Measurements from ENCODE around the gene PCBP4.

PCBP4 gene

GRCh38 chr3:52002748-52003147, 35.5 kb upstream of the PCBP4 start:
- H3K79me2 ChIP-seq (ENCODE audit: insufficient read depth, low read length) = no peaks in the 10 kb centered on the region
- no peak for TF ChIP-seq EZH2phosphoT487 (conservative IDR thresholded peaks at IDR 0.05; ENCODE audit: low read length)
- TF ChIP-seq CTCF (IDR thresholded peaks at IDR 0.05; ENCODE audit: insufficient read depth, low read length, poor library complexity, severe bottlenecking) = no peak
- H3K4me2 ChIP-seq (ENCODE audit: low read depth, low read length, poor library complexity, severe bottlenecking) = no peak overlapping the region
- H3K9ac ChIP-seq (ENCODE audit: low read length) = no peak overlapping the region
- no peaks in the 10 kb centered on the region for H3K27me3 ChIP-seq (ENCODE audit: low read length)
- H3K9me2 ChIP-seq (replicated peaks; ENCODE audit: insufficient read depth, low read length) = no peaks in the 10 kb centered on the region
- H2AFZ ChIP-seq (ENCODE audit: low read depth, low read length, severe bottlenecking) = no peak overlapping the region
- no peaks in the 10 kb centered on the region for H3K9me3 ChIP-seq (ENCODE audit: insufficient read depth, low read length)
- no peaks in the 10 kb centered on the region for H3K36me3 ChIP-seq (ENCODE audit: low read length)
- H3F3A ChIP-seq (ENCODE audit: insufficient read depth) = no peaks in the 10 kb centered on the region
- no peak overlapping the region for H3K27ac ChIP-seq (ENCODE audit: low read depth, low read length)
- H4K20me1 ChIP-seq (ENCODE audit: low read depth, low read length) = no peaks in the 10 kb centered on the region
- H3K4me3 ChIP-seq (ENCODE audit: insufficient read depth, low read length, poor library complexity, severe bottlenecking) = no peak overlapping the region

DNA sequence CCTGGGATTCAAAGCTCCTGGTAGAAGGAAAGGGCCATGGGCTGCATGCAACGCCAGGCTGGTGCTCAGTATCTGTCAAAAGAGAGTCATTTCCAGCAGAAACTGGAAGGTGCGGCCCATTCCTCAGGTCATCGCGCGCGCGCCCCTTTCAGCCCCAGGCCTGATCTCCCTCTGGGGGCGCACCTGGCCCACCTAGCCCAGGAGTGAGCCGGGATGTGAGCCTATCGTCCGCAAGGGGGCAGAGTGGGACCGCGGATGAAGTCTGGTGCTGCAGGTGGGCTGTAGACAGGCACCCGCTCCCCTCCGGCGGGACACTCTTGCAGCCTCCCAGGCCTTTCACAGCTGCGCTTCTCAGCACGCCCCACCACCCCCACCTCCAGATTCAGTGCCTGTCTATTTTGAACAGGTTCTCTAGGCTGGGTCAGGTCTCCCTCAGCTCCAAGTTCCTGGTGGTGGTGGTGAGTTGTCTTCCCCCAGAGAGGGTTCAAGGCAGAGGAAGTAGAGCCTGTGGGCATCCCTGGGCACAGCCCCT, 34.3 kb upstream of the PCBP4 start:
- no peaks in the 10 kb centered on the region for H3K36me3 ChIP-seq (ENCODE audit: low read length)
- no peaks in the 10 kb centered on the region for H3K79me2 ChIP-seq (ENCODE audit: insufficient read depth, low read length)
- no peak overlapping the region for H3K4me3 ChIP-seq (ENCODE audit: insufficient read depth, low read length, poor library complexity, severe bottlenecking)
- H3K4me2 ChIP-seq (ENCODE audit: low read depth, low read length, poor library complexity, severe bottlenecking) = no peak overlapping the region
- H2AFZ ChIP-seq (ENCODE audit: low read depth, low read length, severe bottlenecking) = no peak overlapping the region
- no peak overlapping the region for H3K9ac ChIP-seq (ENCODE audit: low read length)
- H3K27me3 ChIP-seq (ENCODE audit: low read length) = no peaks in the 10 kb centered on the region
- no peaks in the 10 kb centered on the region for H3K9me3 ChIP-seq (ENCODE audit: insufficient read depth, low read length)
- no peaks in the 10 kb centered on the region for H3F3A ChIP-seq (ENCODE audit: insufficient read depth)
- no peak overlapping the region for H3K27ac ChIP-seq (ENCODE audit: low read depth, low read length)
- H3K9me2 ChIP-seq (replicated peaks; ENCODE audit: insufficient read depth, low read length) = no peaks in the 10 kb centered on the region
- H4K20me1 ChIP-seq (ENCODE audit: low read depth, low read length) = no peaks in the 10 kb centered on the region
- TF ChIP-seq CTCF (IDR thresholded peaks at IDR 0.05; ENCODE audit: insufficient read depth, low read length, poor library complexity, severe bottlenecking) (peak; percentile 90), EZH2phosphoT487 (conservative IDR thresholded peaks at IDR 0.05; ENCODE audit: low read length) (no peak)

DNA sequence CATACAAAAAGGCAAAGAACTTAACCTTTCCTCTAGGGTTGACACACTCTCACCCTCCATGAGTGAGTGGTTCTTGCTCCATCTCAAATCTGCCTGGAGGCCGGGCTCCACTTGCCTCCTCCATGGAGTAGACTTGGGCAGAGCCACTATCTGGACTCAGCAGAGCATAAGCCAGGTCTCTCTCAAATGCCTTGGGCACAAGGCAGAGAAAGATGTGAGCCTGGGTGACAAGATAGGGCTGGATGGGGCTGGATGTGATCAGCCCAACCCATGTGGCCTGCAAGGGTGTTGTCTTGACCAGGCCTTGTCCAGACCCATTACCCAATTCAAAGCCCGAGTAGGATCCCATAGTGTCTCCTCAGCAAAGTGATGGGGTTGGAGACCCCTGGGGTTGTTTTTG, 32.6 kb upstream of the PCBP4 start:
- Histone ChIP-seq H3K4me3 (ENCODE audit: insufficient read depth, low read length, poor library complexity, severe bottlenecking) (no peak overlapping the region), H4K20me1 (ENCODE audit: low read depth, low read length) (no peaks in the 10 kb centered on the region), H3K27ac (ENCODE audit: low read depth, low read length) (no peak overlapping the region), H3K27me3 (ENCODE audit: low read length) (no peaks in the 10 kb centered on the region), H3K4me2 (ENCODE audit: low read depth, low read length, poor library complexity, severe bottlenecking) (no peak overlapping the region), H3K36me3 (ENCODE audit: low read length) (peaks cover 4% of the 10 kb centered on the region), H3K79me2 (ENCODE audit: insufficient read depth, low read length) (peaks cover 9% of the 10 kb centered on the region), H2AFZ (ENCODE audit: low read depth, low read length, severe bottlenecking) (no peak overlapping the region), H3K9me2 (replicated peaks; ENCODE audit: insufficient read depth, low read length) (no peaks in the 10 kb centered on the region), H3K9ac (ENCODE audit: low read length) (no peak overlapping the region), H3K9me3 (ENCODE audit: insufficient read depth, low read length) (no peaks in the 10 kb centered on the region), H3F3A (ENCODE audit: insufficient read depth) (peaks cover 7% of the 10 kb centered on the region)
- TF ChIP-seq CTCF (IDR thresholded peaks at IDR 0.05; ENCODE audit: insufficient read depth, low read length, poor library complexity, severe bottlenecking) = no peak
- no peak for TF ChIP-seq EZH2phosphoT487 (conservative IDR thresholded peaks at IDR 0.05; ENCODE audit: low read length)
